GM21576 (cell line): ENCODE data around the gene DPH1.
A peak's percentile ranks its signal among the peaks of the same experiment; 100 is the strongest.

Experiments
- ATAC-seq: cut with Tn5 transposase; IDR thresholded peaks from one replicate; pipeline ENCODE4 v1.9.1; 2021; ENCODE audit warnings: mild to moderate bottlenecking, moderate library complexity; ENCODE audit not compliant: unreplicated experiment

Gene DPH1

DNA sequence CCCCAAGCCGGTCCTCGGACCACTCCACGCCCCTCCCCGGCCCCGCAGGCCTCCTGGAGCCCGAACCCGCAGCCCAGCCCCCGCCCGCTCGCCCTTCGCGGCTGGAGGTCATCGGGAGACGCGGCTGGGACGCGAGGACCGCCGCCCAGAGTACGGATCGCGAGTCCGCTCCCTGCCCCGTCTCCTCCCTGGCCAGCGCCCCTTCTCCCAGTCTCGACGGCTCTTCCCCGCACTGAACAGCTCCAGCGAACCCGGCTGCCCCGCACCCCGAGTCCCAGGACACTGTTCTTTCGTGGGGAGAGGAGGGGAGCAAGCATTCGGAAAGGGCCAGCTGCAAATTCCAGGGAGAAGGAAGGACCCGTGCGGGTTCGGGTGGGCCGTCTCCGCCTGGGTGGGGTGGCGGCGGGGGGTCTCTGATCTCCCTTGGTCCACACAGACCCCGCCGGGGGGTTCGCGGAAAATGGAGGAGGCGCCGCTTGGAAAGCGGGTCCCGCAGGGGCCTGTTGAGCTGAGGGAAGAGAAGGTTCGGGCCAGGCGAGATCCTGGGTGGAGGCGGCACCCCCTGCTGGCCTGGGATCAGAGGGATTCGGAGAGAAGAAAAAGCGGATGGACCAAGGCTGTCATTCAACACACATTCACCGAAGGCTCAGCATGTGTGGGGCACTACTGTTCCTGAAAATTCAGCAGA is 4.2 kb upstream of the DPH1 start:
- no peak for ATAC-seq

DNA sequence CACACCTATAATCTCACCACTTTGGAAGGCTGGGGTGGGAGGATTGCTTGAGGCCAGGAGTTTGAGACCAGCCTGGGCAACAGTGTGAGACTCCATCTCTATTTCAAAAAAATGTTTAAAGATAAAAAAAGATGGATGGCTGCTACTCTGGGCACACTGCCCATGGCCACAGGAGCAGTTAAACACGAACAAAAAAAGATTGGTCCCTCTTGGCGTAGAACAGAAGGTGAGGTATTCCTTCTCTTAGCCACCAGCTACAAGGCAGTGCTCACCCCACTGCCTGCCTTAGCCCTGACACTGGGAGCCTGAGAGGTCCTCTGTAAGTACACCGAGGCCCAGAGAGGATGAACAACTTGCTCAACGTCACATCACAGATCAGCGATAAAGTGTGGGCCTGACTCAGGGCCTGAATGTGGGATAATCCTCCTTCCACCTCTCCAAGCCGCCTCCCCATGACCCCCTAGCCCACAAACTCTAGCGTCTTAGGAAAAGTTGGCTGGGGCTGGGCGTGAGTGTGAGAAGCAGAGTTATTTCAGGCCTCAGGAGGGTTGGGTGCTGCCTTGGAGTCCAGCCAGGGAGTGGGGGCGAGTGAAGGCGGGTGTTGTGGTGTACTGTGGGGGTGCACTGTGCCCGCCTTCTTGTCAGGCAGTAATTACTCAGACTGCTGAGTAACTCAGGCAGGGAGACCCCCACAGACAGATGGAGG is 2.3 kb upstream of the DPH1 start:
- ATAC-seq = no peak

DNA sequence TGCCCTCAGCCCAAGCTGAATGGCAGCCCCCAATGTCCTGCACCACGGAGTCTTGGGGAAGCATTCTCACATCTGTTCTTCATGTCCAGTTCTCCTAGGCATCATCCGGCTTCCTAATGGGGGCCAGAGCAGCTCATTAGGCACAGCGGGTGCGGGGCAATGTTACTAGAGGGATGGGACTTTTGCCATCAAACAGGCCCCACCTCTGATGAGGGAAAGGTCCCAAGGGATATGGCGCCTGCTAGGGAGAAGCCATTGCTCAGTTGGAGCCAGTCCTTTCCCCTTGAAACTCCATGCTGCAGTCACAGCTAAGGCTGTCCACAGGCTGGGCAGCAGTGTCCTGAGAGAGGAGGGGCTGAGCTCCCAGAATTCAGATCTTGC is 1.7 kb upstream of the DPH1 start:
- no peak for ATAC-seq

DNA sequence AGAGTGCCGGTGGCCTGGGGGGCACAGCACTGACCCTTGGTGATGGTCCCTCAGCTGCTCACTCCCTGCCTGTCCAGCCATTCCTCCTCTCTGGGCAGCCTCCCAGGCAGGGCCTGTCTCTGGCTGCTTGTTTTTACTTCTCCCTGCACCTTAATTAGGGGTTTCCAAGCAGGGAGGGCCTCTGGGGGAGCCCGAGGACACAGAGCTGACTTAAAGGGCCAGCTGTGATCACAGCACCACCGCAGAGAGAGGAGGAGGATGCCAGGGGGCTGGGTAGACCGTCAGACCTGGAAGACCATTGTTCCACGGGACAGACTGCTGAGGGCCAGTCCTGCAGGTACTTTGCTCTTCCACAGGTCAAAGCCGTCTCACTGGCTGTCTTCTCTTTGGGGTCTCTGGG is 1.2 kb upstream of the DPH1 start:
- ATAC-seq = no peak

DNA sequence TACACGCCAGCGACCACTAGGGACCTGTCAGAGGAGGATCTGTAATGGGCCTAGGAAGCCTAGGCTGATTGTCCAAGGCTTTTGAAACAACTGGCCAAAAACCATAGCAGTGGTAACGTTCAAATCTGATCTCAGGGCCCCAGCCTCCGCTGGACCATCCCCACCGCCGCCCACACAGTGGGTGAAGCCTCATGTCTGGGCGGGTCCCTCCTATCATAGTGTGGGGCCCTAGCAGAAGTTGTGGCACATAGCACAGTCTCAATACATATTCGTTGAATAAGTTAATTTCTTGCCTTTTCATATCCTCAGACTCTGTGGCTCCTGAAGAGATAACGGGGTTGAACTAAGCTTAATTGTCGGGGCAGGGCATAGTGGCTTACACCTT is 818 bp downstream of the DPH1 start:
- ATAC-seq = no peak

DNA sequence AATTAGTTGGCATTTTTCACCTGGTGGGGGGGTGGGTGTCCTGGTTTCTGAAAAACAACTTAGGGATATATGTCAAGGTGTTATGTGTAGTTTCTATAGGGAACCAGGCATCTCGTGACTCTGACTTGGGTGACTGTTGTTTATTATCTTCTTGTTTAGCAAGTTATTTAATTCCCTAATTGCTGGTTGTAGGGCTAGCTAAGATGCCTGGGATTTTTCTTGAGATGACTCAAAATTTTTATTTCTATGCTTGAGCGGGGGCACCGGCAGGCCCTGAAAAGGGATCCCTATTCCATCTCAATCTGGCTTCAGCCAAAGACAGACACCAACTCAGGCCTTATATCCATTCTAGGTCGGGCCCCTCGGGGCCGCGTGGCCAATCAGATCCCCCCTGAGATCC is 3.2 kb downstream of the DPH1 start:
- ATAC-seq = no peak

DNA sequence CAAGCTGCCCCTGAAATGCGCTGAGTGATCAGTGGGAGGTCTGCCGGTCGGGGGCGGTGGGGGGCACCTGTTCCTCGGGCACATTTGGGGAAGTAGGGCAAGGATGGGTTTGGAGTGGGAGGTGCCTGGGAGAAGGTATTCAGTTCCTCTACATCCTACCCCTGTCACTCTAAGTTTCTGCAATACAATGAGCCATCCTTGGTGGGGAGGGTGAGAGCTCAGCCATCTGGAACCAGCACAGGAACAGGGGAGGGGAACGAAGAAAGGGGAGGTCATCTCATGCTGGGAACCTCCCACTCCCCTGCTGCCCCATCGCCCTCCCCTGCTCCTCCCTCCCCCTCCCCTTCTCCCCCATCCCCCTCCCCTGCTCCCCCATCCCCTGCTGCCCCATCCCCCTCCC is 4.2 kb downstream of the DPH1 start:
- ATAC-seq = no peak

DNA sequence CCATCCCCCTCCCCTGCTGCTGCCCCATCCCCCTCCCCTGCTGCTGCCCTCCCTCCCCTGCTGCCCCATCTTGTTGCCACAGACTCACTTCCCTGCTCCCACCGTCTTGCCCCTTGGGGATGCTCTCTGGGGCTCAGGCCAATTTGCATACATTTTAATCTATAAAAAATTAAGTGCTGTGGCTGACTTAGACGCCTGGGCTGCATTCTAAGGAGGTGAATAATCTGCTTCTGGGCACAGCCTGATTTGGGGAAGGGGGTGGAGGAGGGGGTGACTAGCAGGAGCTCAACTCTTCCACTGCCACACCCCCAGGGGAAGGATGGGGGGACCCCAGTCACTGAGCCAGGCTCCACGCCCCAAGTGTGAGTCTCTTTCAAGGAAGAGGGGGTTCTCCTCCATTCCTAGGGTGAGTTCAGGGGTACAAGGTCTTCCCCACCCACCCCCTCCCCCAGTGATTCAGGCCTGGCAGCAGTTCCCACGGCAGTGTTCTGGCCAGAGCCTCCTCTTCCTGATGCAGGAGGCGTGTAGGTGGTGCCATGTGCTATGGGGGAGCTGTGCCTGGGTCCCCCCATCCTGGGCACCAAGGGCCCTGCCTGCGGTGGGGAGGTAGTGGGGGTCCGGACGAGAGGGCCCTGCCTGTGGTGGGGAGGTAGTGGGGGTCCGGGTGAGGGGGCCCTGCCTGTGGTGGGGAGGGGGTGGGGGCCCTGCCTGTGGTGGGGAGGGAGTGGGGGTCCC is 5.0 kb downstream of the DPH1 start:
- ATAC-seq = no peak

DNA sequence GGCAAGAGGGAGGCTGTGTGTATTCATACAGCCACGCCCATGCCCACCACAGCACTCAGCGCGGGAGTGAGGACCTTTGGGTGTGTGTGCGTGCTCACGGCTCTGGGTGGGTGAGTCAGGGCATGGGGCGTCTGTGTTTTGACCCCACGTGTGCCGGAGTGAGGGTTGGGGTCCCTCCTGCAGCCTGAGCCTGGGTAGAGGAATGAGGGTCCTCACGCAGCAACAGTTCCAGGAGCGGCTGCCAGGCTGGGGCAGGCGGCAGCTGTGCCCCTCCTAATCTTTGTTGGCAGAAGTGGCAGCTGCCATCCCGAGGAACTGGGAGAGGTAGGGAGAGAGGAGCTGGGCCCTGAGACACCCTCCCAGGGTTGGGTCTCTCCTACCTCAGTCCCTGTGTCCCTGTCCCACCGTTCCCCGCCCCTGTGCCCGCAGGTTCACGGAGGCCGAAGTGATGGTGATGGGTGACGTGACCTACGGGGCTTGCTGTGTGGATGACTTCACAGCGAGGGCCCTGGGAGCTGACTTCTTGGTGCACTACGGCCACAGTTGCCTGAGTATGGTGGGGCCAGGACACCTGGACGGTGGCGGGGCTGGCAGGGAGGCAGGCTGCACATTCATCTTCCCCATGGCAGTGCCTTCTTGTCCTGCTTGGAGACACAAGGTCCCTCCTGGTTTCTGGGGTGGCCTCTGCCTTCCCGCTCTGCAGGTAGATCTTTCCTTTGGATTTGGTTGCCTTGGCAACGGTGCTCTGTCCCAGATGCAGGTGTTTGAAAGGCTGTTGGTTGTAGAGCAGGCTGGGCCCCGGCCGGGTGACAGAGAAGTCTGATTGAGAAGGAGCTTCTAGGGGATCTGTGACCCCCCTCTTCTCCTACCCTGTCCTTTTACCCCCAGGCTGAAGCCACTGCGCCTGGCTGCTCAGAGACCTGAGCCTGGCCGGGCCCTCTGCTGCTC is 5.9 kb downstream of the DPH1 start:
- ATAC-seq = no peak

DNA sequence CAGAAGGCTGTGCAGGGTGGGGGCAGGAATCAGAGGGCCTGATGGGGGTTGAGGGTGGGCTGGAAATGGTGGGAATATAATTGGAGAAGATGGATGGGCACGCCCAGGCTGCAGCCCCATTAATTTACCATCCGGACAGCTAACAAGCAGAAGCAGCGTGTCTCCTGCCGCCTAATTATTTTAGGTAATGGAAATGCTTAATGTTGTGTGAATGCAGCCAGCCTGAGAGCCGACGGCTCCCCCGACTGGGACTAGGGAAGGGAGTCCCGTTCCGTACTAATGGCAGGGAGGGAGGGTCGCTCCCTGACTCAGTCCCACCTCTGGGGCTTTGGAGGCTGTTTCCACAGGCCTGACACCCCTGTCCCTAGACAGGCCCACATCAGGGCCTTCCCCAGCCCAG is 7.2 kb downstream of the DPH1 start:
- ATAC-seq = no peak

DNA sequence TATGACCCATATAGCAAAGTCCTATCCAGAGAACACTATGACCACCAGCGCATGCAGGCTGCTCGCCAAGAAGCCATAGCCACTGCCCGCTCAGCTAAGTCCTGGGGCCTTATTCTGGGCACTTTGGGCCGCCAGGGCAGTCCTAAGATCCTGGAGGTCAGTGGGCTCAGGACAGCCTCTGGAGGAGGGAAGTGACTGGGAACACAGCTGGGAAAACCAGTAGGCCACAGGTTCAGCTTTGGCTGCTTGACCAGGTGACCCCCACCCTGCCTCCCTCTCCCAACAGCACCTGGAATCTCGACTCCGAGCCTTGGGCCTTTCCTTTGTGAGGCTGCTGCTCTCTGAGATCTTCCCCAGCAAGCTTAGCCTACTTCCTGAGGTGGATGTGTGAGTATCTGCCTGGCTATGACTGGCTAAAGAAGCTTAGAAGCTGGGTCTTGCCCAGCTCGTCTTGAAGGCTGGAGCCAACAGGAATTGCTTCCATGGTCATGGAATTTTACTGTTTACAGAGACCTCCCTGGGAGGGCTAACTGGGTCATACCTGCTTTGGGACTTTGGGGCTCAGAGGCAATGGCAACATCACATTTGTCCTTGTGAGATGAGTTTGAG is 10.4 kb downstream of the DPH1 start:
- no peak for ATAC-seq

DNA sequence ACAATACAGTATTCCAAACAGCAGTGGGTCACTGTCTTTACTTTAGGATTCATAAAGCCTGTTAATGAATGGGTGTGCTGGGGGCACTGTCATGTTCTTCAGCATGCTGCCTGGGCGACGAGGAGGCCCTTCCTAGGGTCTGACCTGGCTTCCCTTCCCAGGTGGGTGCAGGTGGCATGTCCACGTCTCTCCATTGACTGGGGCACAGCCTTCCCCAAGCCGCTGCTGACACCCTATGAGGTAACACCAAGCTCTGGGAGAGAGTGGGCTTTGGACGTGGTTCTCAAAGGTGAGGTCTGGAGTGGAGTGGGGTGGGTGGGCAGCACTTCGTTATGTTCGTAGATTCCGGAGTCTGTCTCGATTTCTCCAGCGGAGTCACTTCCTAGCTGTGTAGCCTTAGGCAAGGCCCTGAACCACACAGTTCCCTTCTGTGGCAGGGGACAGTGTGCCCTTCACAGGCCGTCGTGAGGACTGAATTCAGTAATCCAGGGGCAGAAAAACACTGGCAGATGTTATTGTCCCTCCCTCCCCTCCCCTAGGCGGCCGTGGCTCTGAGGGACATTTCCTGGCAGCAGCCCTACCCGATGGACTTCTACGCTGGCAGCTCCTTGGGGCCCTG is 11.1 kb downstream of the DPH1 start:
- no peak for ATAC-seq

DNA sequence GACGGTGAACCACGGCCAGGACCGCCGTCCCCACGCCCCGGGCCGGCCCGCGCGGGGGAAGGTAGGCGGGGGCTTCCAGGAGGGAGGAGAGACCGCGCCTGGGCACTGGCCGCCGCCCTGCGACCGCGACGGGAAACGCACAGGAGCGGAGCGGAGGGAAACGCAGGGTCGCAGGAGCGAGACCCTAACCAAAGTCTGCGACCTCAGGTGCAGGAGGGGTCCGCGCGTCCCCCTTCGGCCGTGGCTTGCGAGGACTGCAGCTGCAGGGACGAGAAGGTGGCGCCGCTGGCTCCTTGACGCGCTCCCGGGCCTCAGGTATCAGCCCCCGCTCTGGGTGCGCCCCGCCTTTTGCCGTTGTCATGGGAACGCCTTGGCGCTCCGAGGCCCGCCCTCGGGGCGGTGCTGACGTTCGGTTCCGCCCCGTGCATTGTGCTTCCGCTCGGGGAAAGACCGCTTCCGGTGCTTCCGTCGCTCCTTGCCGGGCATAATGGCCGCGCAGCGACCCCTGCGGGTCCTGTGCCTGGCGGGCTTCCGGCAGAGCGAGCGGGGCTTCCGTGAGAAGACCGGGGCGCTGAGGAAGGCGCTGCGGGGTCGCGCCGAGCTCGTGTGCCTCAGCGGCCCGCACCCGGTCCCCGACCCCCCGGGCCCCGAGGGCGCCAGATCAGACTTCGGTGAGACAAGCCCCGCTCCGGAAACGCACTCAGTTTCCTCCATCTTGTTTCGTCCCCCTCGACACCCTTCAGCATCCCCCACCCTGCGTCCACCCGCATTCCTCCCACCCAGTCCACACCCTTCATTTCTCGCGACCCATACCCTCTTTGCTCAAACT is 11.8 kb downstream of the DPH1 start, which contains the start of gene OVCA2:
Gene OVCA2, plus strand, starts transcription at position 462 of the 829 bp plus-strand sequence. Its CDS starts 26 bp downstream, at position 488.
- peak; percentile 89 for ATAC-seq

DNA sequence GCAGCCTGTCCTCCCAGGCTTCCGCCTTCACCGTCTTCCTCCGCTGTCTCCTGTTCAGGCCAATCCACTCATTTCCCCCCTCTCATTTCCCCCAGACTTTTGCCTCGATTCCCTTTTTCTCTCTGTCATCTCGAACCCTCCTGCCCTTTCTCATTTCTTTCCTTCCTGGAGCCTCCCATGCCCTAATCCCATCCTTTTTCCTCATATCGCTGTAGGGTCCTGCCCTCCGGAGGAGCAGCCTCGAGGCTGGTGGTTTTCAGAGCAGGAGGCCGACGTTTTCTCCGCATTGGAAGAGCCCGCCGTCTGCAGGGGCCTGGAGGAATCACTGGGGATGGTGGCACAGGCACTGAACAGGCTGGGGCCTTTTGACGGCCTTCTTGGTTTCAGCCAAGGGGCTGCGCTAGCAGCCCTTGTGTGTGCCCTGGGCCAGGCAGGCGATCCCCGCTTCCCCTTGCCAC is 12.5 kb downstream of the DPH1 start:
- no peak for ATAC-seq

DNA sequence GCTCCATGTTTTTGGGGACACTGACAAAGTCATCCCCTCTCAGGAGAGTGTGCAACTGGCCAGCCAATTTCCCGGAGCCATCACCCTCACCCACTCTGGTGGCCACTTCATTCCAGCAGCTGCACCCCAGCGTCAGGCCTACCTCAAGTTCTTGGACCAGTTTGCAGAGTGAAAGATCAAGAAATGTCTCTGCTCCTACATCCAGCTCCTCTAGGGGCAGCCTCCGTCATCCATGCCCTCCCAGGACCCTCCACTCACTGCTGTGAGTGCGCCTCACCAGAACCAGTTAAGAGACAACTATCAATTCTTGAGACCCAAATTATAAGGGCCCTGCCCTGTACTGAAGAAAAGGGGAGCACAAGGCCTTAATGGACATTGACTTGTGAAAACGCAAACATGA is 13.0 kb downstream of the DPH1 start:
- ATAC-seq = no peak

DNA sequence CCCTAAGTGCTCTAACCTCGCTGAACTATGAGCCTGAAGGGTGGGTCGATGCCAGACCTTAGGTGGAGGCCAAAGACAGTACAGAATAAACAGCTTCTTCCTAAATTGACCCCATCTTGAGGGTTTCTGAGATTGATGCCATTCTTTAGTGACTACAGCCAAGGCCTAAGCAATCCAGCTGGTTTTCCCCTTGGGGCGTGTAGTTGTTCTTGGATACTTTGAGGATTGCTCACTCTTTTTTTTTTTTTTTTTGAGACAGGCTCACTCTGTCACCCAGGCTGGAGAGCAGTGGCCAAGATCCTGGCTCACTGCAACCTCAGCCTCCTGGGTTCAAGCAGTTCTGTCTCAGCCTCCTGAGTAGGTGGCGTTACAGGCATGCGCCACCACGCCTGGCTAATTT is 13.8 kb downstream of the DPH1 start:
- ATAC-seq = no peak

DNA sequence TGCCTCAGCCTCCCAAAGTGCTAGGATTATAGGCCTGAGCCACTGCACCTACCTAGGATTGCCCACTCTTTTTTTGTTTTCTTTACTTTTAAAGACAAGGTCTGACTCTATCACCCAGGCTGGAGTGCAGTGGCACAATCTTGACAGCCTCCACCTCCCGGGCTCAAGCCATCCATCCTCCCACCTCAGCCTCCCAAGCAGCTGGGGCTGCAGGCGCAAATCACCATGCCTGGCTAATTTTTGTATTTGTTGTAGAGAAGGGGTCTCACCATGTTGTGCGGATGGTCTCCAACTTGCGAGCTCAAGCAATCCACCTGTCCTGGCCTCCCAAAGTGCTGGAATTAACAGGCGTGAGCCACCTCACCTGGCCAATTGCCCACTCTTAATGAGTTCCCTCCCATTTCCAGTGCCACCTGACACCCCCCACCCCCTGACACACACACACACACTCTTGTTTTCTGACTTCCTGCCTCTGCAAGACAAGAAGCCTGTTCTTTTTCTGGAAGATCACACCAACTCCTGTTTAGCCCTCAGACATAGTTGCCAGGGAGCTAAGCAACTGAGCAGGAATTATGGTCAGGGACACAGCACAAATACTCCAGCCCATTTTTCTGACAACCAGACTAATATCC is 14.4 kb downstream of the DPH1 start:
- no peak for ATAC-seq

DNA sequence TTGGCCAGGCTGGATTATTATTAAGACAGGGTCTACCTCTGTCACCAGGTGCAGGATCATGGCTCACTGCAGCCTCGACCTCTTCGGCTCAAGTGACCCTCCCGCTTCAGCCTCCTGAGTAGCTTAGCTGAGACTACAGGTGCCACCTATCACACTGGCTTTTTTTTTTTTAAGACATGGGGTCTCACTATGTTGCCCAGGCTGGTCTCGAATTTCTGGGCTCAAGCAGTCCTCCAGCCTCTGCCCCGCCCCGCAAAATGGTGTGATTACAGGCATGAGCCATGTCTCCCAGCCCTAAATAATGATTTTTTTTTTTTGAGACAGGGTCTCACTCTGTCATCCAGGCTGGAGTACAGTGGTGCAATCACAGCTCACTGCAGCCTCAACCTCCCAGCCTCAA is 17.6 kb downstream of the DPH1 start:
- ATAC-seq = no peak

DNA sequence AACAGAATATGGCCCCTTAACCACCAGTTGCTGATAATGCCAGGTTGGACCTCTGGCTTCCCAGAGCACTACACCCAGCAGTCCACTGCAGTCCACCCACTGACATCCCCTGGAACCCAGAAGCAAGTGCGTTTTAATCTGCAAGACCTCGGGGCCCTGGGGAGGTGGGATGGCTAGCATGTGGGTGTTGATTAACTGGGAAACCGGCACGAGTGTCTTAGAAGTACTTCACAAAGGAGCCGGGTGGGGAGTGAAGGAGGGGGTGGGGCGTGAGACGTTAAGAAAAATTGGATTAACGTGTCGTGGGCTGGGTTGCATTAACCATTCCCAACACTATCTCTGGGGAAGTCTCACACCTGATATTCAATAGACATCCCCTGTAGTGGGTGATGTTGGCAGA is 18.9 kb downstream of the DPH1 start:
- ATAC-seq = no peak
